H1 (cell line): ENCODE measurements around the gene SPRING1. TPM values are rescaled to one million over a fixed set of nuclear protein-coding genes. Genes with fewer than 3 reads are reported as not detected.
"Not testable (repeated sequence)": the region's sequence is repeated elsewhere in the genome, so short reads cannot be mapped to it uniquely, and the experiment has no call there.

Experiments
- CTCF ChIA-PET: fragments of 300-600 bp; sonication (Branson Sonifier 250); formaldehyde crosslinking; loops from one replicate; lab custom pipeline; 2021; ENCODE audit not compliant: partially characterized antibody; lab: Charles Lee
- POLR2A ChIA-PET: fragments of 300-600 bp; sonication (Branson Sonifier 250); formaldehyde crosslinking; loops from one replicate; lab custom pipeline; 2021; ENCODE audit warnings: inconsistent platforms; ENCODE audit not compliant: partially characterized antibody; lab: Charles Lee
- DNase-seq, 2 experiments: peaks; one replicate each; pipeline versions ENCODE4 v3.0.0 to v3.0.0-alpha.2; 2010 to 2022; ENCODE audit warnings: low spot score in 2 of 2, low read depth in 1 of 2, mixed read lengths in 1 of 2
- FAIRE-seq: peaks from 2 replicates; lab custom pipeline; 2011; peaks lifted over from hg19 to GRCh38; lab: Jason Lieb, UNC
- H2AFZ ChIP-seq: 2 replicates; pipeline ENCODE4 v1.8.1; 2012; ENCODE audit warnings: low read length, inconsistent platforms
- H2AK5ac ChIP-seq: 2 replicates; pipeline ENCODE4 v1.6.1; 2013; ENCODE audit warnings: low read depth, low read length
- H2BK120ac ChIP-seq: replicated peaks from 2 replicates; pipeline ENCODE3; 2013; ENCODE audit warnings: low read depth, low read length, inconsistent platforms
- H2BK12ac ChIP-seq: 2 replicates; pipeline ENCODE4 v1.6.1; 2013; ENCODE audit warnings: low read depth, low read length
- H2BK15ac ChIP-seq: 2 replicates; pipeline ENCODE4 v1.6.1; 2013; ENCODE audit warnings: low read length
- H2BK20ac ChIP-seq: 2 replicates; pipeline ENCODE4 v1.6.1; 2013; ENCODE audit warnings: low read length
- H2BK5ac ChIP-seq: 2 replicates; pipeline ENCODE4 v1.6.1; 2013; ENCODE audit warnings: low read depth, low read length
- H3K14ac ChIP-seq: 2 replicates; pipeline ENCODE4 v1.6.1; 2013; ENCODE audit warnings: inconsistent platforms; ENCODE audit not compliant: insufficient read length
- H3K18ac ChIP-seq: 2 replicates; pipeline ENCODE4 v1.6.1; 2013; ENCODE audit warnings: low read length; ENCODE audit errors: extremely low read depth
- H3K23ac ChIP-seq: 2 replicates; pipeline ENCODE4 v1.6.1; 2013; ENCODE audit warnings: inconsistent platforms; ENCODE audit not compliant: insufficient read length
- H3K23me2 ChIP-seq: 2 replicates; pipeline ENCODE4 v1.6.1; 2013; ENCODE audit warnings: low read depth, low read length
- H3K27ac ChIP-seq: 2 replicates; pipeline ENCODE4 v1.6.1; 2011; ENCODE audit warnings: low read depth, low read length, inconsistent platforms
- H3K27me3 ChIP-seq, 4 experiments: replicated peaks in 1 of 4; 1 replicate in 1 of 4; 2 replicates in 3 of 4; pipeline versions ENCODE4 v1.6.1 to v1.8.1; 2011 to 2013; ENCODE audit warnings: low read length in 3 of 4, mild to moderate bottlenecking in 3 of 4, inconsistent platforms in 2 of 4, mixed read lengths in 2 of 4, moderate library complexity in 1 of 4; ENCODE audit not compliant: control insufficient read depth in 3 of 4, insufficient read depth in 3 of 4; ENCODE audit errors: extremely low read depth in 1 of 4
- H3K36me3 ChIP-seq, 4 experiments: 2 replicates each; pipeline versions ENCODE4 v1.6.1 to v1.8.1; 2011 to 2013; ENCODE audit warnings: mild to moderate bottlenecking in 4 of 4, low read length in 3 of 4, moderate library complexity in 2 of 4, control low read depth in 1 of 4, inconsistent platforms in 1 of 4; ENCODE audit not compliant: insufficient read depth in 4 of 4, control insufficient read depth in 2 of 4
- H3K4ac ChIP-seq: replicated peaks from 2 replicates; pipeline ENCODE3; 2013; ENCODE audit warnings: low read length, low read depth, mixed read lengths, inconsistent platforms; ENCODE audit not compliant: insufficient read length
- H3K4me1 ChIP-seq, 4 experiments: replicated peaks in 1 of 4; 1 replicate in 1 of 4; 2 replicates in 3 of 4; pipeline versions ENCODE4 v1.6.1 to v1.8.1; 2011 to 2013; ENCODE audit warnings: low read length in 3 of 4, inconsistent platforms in 2 of 4, mixed read lengths in 1 of 4; ENCODE audit not compliant: insufficient read depth in 4 of 4, control insufficient read depth in 3 of 4
- H3K4me2 ChIP-seq, 2 experiments: 2 replicates each; pipeline versions ENCODE4 v1.6.1 to v1.8.1; 2011 to 2013; ENCODE audit warnings: low read depth in 2 of 2, low read length in 2 of 2, control low read depth in 1 of 2, inconsistent platforms in 1 of 2, mild to moderate bottlenecking in 1 of 2; ENCODE audit not compliant: insufficient read depth in 1 of 2
- H3K4me3 ChIP-seq, 4 experiments: fragments of 200-600, 300-600 bp in 1 of 4; sonication (generic), shearing (Covaris generic), sonication (Bioruptor Twin) in 1 of 4; 2 replicates each; pipeline versions ENCODE4 v1.5.1 to v1.8.1; 2011 to 2016; ENCODE audit warnings: low read length in 4 of 4, low read depth in 3 of 4, control low read depth in 2 of 4, inconsistent platforms in 2 of 4, mild to moderate bottlenecking in 2 of 4, mixed read lengths in 1 of 4, moderate library complexity in 1 of 4; ENCODE audit not compliant: insufficient read depth in 2 of 4; ENCODE audit errors: extremely low read depth in 1 of 4
- H3K56ac ChIP-seq: replicated peaks from 2 replicates; pipeline ENCODE3; 2013; ENCODE audit warnings: low read depth, mild to moderate bottlenecking, mixed read lengths, low read length, inconsistent platforms; ENCODE audit not compliant: insufficient read length
- H3K79me1 ChIP-seq: 2 replicates; pipeline ENCODE4 v1.6.1; 2013; ENCODE audit warnings: low read depth, low read length, control low read depth
- H3K79me2 ChIP-seq, 2 experiments: 2 replicates each; pipeline versions ENCODE4 v1.6.1 to v1.8.1; 2012 to 2013; ENCODE audit warnings: low read length in 2 of 2, mild to moderate bottlenecking in 2 of 2, inconsistent platforms in 1 of 2; ENCODE audit not compliant: insufficient read depth in 2 of 2, control insufficient read depth in 1 of 2
- H3K9ac ChIP-seq, 4 experiments: replicated peaks in 1 of 4; 1 replicate in 1 of 4; 2 replicates in 3 of 4; pipeline versions ENCODE4 v1.6.1 to v1.8.1; 2011 to 2013; ENCODE audit warnings: low read depth in 3 of 4, low read length in 3 of 4, control low read depth in 2 of 4, mild to moderate bottlenecking in 2 of 4, moderate library complexity in 2 of 4, inconsistent platforms in 1 of 4; ENCODE audit errors: extremely low read depth in 1 of 4
- H3K9me3 ChIP-seq, 2 experiments: 2 replicates each; pipeline versions ENCODE4 v1.6.1 to v1.8.1; 2012 to 2013; ENCODE audit warnings: mild to moderate bottlenecking in 2 of 2, moderate library complexity in 2 of 2, control low read depth in 1 of 2, inconsistent platforms in 1 of 2, low read depth in 1 of 2, low read length in 1 of 2, mixed read lengths in 1 of 2; ENCODE audit not compliant: insufficient read depth in 2 of 2
- H4K20me1 ChIP-seq, 2 experiments: replicated peaks in 1 of 2; 2 replicates each; pipeline versions ENCODE3 to v1.8.1; 2011 to 2013; ENCODE audit warnings: inconsistent platforms in 2 of 2, low read length in 2 of 2, mild to moderate bottlenecking in 1 of 2; ENCODE audit not compliant: insufficient read depth in 2 of 2, control insufficient read depth in 1 of 2
- H4K5ac ChIP-seq: 2 replicates; pipeline ENCODE4 v1.6.1; 2013; ENCODE audit warnings: low read length, low read depth, mixed read lengths, inconsistent platforms; ENCODE audit not compliant: insufficient read length
- H4K8ac ChIP-seq: 2 replicates; pipeline ENCODE4 v1.8.0; 2013; ENCODE audit warnings: mild to moderate bottlenecking, moderate library complexity, low read length, inconsistent platforms; ENCODE audit not compliant: insufficient read depth; ENCODE audit errors: extremely low read depth
- H4K91ac ChIP-seq: replicated peaks from 2 replicates; pipeline ENCODE3; 2013; ENCODE audit warnings: low read length, mixed read lengths, inconsistent platforms; ENCODE audit not compliant: insufficient read length
- WGBS, 2 experiments: shearing (Covaris generic) in 1 of 2; methylation state at CpG; one replicate each; pipeline versions ENCODE4 v1.1.6 to v1.1.7; 2013 to 2015; ENCODE audit warnings: low lambda C conversion rate in 2 of 2, mixed read lengths in 2 of 2, inconsistent platforms in 1 of 2, low coverage in 1 of 2, missing lambda C conversion rate in 1 of 2; ENCODE audit not compliant: insufficient replicate concordance in 2 of 2, insufficient coverage in 1 of 2, insufficient read length in 1 of 2; ENCODE audit errors: extremely low coverage in 1 of 2, missing lambda C conversion rate in 1 of 2; 5-methylcytosine and 5-hydroxymethylcytosine counted together
- polyA plus RNA-seq, 7 experiments: library from polyadenylated mRNA; depleted of rRNA in 3 of 7; stranded (reverse) in 5 of 7; unstranded in 2 of 7; fragments of >200 nt in 5 of 7; fragments of 200-250 nt in 2 of 7; gene quantifications; 1 replicate in 5 of 7; 2 replicates in 1 of 7; 4 replicates in 1 of 7; pipeline versions ENCODE4 v1.2.1 to v1.2.3, GENCODE V29; 2011 to 2013; ENCODE audit warnings: missing spikeins in 2 of 7, mixed read lengths in 2 of 7
- total RNA-seq: library from RNA; stranded (reverse); fragmentation: NEBNext Ultra II Directional; extraction: Animal tissue kit (Norgen Biotek cat#: 25700); gene quantifications from 2 replicates; pipeline ENCODE4 v1.2.1, GENCODE V29; 2021

Gene SPRING1
- total and polyA plus RNA-seq, 2 of the 8 experiments (the other 6 are each of a cell fraction or from before 2014, with no cell fraction given) = 14.3 to 46.5 TPM

- H3K79me1 ChIP-seq, H3K56ac ChIP-seq, H3K23me2 ChIP-seq, H2AK5ac ChIP-seq, H3K27ac ChIP-seq, H3K4me1 ChIP-seq, H3K9ac ChIP-seq, POLR2A ChIA-PET, H4K8ac ChIP-seq, DNase-seq, H3K14ac ChIP-seq, H4K5ac ChIP-seq, H2BK12ac ChIP-seq, H3K4me3 ChIP-seq, H2BK20ac ChIP-seq, H4K20me1 ChIP-seq, FAIRE-seq, H2BK120ac ChIP-seq, H3K27me3 ChIP-seq, H3K4ac ChIP-seq, H2BK15ac ChIP-seq, H2BK5ac ChIP-seq, H3K79me2 ChIP-seq, H3K9me3 ChIP-seq, H3K23ac ChIP-seq, H4K91ac ChIP-seq, H2AFZ ChIP-seq, H3K18ac ChIP-seq, H3K4me2 ChIP-seq, CTCF ChIA-PET: not testable (repeated sequence)
- WGBS, 2 experiments = 89% methylated on average over 2 of the region's 2 CpGs; no CpG with 5 or more reads in 1 of the 2 experiments
- peaks cover 0 to 17% (median 15%) of the 10 kb centered on the region in 4 experiments; a peak in 5 of 8 replicates for H3K36me3 ChIP-seq
Observed at GRCh38 chr12:116742787-116743186, 4.9 kb upstream of the SPRING1 start.
